ENCODE results near the gene SLC2A3. TPM values are rescaled to one million over a fixed set of nuclear protein-coding genes. Genes with fewer than 3 reads are reported as not detected.
A peak's percentile ranks its signal among the peaks of the same experiment; 100 is the strongest.

The SLC2A3 gene
- total and polyA plus RNA-seq, 2 of the 13 experiments (the other 11 are each of a cell fraction or from before 2014, with no cell fraction given) = 39.3 to 580 TPM

DNA sequence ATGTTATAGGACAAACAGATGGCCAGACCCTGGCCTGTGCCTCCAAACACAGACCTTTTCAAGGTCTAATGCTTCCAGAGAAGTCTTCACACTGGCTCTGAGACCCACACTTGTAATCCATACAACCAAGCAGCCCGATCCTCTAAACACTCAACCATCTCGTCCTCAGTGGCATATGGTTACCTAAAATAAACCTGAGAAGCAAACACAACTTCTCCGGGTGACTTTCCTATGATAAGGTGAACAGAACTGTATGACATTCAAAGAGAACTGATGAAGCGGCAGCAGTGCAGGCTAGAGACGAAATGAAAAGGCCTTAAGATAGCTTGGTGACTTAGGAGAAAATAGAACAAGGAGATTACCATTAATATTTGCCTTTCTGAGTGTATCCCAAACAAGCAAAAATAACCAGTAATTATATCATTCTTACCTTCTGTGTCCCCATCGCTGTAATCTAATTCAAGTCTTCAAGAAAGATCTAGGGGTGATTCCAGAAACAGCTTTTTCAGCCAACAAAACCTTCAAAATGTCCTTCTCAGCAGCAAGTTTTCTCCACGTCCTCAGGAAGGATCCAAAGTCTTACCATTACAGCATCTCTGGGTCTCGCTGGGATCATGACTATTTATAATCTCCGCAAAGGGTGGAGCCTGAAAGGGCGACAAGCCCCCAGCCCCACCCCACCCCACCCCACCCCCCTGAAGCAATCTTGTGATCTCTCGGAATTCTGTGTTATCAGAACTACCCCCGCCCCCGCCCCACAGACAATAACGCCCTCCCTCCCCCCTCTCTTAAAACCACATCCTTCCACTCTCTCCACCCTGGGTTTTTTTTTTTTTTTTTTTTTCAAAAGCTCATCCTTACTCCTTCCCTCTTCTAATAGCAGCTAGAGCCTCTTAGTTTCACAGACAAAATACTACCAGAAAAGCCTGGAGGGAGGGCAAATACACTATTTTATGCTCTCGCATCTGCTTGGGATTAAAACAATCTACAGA lies at the start of gene SLC2A3 (continued):
- TF ChIP-seq, protein P1, sequence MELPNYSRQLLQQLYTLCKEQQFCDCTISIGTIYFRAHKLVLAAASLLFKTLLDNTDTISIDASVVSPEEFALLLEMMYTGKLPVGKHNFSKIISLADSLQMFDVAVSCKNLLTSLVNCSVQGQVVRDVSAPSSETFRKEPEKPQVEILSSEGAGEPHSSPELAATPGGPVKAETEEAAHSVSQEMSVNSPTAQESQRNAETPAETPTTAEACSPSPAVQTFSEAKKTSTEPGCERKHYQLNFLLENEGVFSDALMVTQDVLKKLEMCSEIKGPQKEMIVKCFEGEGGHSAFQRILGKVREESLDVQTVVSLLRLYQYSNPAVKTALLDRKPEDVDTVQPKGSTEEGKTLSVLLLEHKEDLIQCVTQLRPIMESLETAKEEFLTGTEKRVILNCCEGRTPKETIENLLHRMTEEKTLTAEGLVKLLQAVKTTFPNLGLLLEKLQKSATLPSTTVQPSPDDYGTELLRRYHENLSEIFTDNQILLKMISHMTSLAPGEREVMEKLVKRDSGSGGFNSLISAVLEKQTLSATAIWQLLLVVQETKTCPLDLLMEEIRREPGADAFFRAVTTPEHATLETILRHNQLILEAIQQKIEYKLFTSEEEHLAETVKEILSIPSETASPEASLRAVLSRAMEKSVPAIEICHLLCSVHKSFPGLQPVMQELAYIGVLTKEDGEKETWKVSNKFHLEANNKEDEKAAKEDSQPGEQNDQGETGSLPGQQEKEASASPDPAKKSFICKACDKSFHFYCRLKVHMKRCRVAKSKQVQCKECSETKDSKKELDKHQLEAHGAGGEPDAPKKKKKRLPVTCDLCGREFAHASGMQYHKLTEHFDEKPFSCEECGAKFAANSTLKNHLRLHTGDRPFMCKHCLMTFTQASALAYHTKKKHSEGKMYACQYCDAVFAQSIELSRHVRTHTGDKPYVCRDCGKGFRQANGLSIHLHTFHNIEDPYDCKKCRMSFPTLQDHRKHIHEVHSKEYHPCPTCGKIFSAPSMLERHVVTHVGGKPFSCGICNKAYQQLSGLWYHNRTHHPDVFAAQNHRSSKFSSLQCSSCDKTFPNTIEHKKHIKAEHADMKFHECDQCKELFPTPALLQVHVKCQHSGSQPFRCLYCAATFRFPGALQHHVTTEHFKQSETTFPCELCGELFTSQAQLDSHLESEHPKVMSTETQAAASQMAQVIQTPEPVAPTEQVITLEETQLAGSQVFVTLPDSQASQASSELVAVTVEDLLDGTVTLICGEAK (IDR thresholded peaks at IDR 0.05) = no peak
- TF ChIP-seq, protein P1 (CRISPR knock-in tag; IDR thresholded peaks at IDR 0.05) = no peak
- TF ChIP-seq, protein P2, sequence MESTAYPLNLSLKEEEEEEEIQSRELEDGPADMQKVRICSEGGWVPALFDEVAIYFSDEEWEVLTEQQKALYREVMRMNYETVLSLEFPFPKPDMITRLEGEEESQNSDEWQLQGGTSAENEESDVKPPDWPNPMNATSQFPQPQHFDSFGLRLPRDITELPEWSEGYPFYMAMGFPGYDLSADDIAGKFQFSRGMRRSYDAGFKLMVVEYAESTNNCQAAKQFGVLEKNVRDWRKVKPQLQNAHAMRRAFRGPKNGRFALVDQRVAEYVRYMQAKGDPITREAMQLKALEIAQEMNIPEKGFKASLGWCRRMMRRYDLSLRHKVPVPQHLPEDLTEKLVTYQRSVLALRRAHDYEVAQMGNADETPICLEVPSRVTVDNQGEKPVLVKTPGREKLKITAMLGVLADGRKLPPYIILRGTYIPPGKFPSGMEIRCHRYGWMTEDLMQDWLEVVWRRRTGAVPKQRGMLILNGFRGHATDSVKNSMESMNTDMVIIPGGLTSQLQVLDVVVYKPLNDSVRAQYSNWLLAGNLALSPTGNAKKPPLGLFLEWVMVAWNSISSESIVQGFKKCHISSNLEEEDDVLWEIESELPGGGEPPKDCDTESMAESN (CRISPR knock-in tag; conservative IDR thresholded peaks at IDR 0.05) = no peak
- TF ChIP-seq POLR2A (IDR thresholded peaks at IDR 0.05; ENCODE audit: insufficient read depth in 1 of 2, low read depth in 2 of 2, low read length in 2 of 2) (peak; percentile 83 to 96), ESRRA (CRISPR knock-in tag; IDR thresholded peaks at IDR 0.05; ENCODE audit: low read depth) (no peak), MXD3 (CRISPR knock-in tag; IDR thresholded peaks at IDR 0.05) (no peak), ZNF350 (CRISPR knock-in tag; IDR thresholded peaks at IDR 0.05; ENCODE audit: borderline replicate concordance, low read depth) (no peak), ZNF317 (CRISPR knock-in tag; IDR thresholded peaks at IDR 0.05) (no peak), GATAD2A (CRISPR knock-in tag; IDR thresholded peaks at IDR 0.05) (no peak), SP4 (CRISPR knock-in tag; IDR thresholded peaks at IDR 0.05) (no peak), FOXK2 (IDR thresholded peaks at IDR 0.05) (no peak), ZNF510 (CRISPR knock-in tag; IDR thresholded peaks at IDR 0.05; ENCODE audit: low read depth) (no peak), IRX3 (CRISPR knock-in tag; IDR thresholded peaks at IDR 0.05; ENCODE audit: borderline replicate concordance, low read depth) (no peak), ZNF567 (CRISPR knock-in tag; IDR thresholded peaks at IDR 0.05; ENCODE audit: borderline replicate concordance) (no peak)
- TF ChIP-seq, protein P3, sequence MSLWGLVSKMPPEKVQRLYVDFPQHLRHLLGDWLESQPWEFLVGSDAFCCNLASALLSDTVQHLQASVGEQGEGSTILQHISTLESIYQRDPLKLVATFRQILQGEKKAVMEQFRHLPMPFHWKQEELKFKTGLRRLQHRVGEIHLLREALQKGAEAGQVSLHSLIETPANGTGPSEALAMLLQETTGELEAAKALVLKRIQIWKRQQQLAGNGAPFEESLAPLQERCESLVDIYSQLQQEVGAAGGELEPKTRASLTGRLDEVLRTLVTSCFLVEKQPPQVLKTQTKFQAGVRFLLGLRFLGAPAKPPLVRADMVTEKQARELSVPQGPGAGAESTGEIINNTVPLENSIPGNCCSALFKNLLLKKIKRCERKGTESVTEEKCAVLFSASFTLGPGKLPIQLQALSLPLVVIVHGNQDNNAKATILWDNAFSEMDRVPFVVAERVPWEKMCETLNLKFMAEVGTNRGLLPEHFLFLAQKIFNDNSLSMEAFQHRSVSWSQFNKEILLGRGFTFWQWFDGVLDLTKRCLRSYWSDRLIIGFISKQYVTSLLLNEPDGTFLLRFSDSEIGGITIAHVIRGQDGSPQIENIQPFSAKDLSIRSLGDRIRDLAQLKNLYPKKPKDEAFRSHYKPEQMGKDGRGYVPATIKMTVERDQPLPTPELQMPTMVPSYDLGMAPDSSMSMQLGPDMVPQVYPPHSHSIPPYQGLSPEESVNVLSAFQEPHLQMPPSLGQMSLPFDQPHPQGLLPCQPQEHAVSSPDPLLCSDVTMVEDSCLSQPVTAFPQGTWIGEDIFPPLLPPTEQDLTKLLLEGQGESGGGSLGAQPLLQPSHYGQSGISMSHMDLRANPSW (CRISPR knock-in tag; IDR thresholded peaks at IDR 0.05; ENCODE audit: borderline replicate concordance) = no peak
